Neural cell (in vitro differentiated cells): Measurements from ENCODE around the gene C13orf46. TPM values are rescaled to one million over a fixed set of nuclear protein-coding genes. Genes with fewer than 3 reads are reported as not detected.

ENCODE experiments used
- H2AFZ ChIP-seq: fragments of 200-600, 300-800 bp; sonication (generic), shearing (Covaris generic); 2 replicates; pipeline ENCODE4 v1.6.0; 2014; ENCODE audit warnings: low read depth, mild to moderate bottlenecking, antibody characterized with exemption, low read length, moderate library complexity
- H3F3A ChIP-seq: fragments of 200-600 bp; shearing (Covaris generic); 2 replicates; pipeline ENCODE4 v1.6.1; 2016; ENCODE audit warnings: mild to moderate bottlenecking, moderate library complexity, mixed read lengths, antibody characterized with exemption, low read length; ENCODE audit not compliant: insufficient read depth, poor library complexity, severe bottlenecking
- H3K27ac ChIP-seq: fragments of 200-600, 300-800 bp; sonication (generic), shearing (Covaris generic); 2 replicates; pipeline ENCODE4 v1.5.1; 2014; ENCODE audit warnings: mild to moderate bottlenecking, low read length, moderate library complexity
- H3K27me3 ChIP-seq: fragments of 300-800, 200-600 bp; sonication (generic), shearing (Covaris generic); 2 replicates; pipeline ENCODE4 v1.6.0; 2014; ENCODE audit warnings: mild to moderate bottlenecking, low read depth, low read length, moderate library complexity; ENCODE audit not compliant: insufficient read depth
- H3K36me3 ChIP-seq: fragments of 300-800, 200-600 bp; sonication (generic), shearing (Covaris generic); 2 replicates; pipeline ENCODE4 v1.5.1; 2014; ENCODE audit warnings: mild to moderate bottlenecking, antibody characterized with exemption, low read length, moderate library complexity; ENCODE audit not compliant: insufficient read depth
- H3K4me2 ChIP-seq: fragments of 300-800, 200-600 bp; sonication (generic), shearing (Covaris generic); 2 replicates; pipeline ENCODE4 v1.6.0; 2014; ENCODE audit warnings: mild to moderate bottlenecking, low read length
- H3K4me3 ChIP-seq: fragments of 300-800, 200-600 bp; sonication (generic), shearing (Covaris generic); 2 replicates; pipeline ENCODE4 v1.5.1; 2014; ENCODE audit warnings: mild to moderate bottlenecking, low read length, moderate library complexity
- H3K79me2 ChIP-seq: fragments of 200-600 bp; shearing (Covaris generic); replicated peaks from 2 replicates; pipeline ENCODE4 v1.6.0; 2014; ENCODE audit warnings: mild to moderate bottlenecking, low read length, moderate library complexity; ENCODE audit not compliant: insufficient read depth
- H3K9ac ChIP-seq: fragments of 300-800, 200-600 bp; sonication (generic), shearing (Covaris generic); 2 replicates; pipeline ENCODE4 v1.6.1; 2016; ENCODE audit warnings: mild to moderate bottlenecking, low read length, mixed read lengths
- H3K9me2 ChIP-seq: fragments of 200-600 bp; shearing (Covaris generic); 2 replicates; pipeline ENCODE4 v1.6.1; 2016; ENCODE audit warnings: mild to moderate bottlenecking, low read length, mixed read lengths; ENCODE audit not compliant: insufficient read depth
- H3K9me3 ChIP-seq: fragments of 200-600, 300-800 bp; sonication (generic), shearing (Covaris generic); 2 replicates; pipeline ENCODE4 v1.6.1; 2016; ENCODE audit warnings: mild to moderate bottlenecking, mixed run types, low read length, moderate library complexity, mixed read lengths
- H4K20me1 ChIP-seq: fragments of 200-600 bp; shearing (Covaris generic); 2 replicates; pipeline ENCODE4 v1.6.1; 2016; ENCODE audit warnings: mild to moderate bottlenecking, mixed run types; ENCODE audit not compliant: insufficient read depth
- EP300 ChIP-seq: fragments of 450-650 bp; conservative IDR thresholded peaks from 2 replicates; pipeline ENCODE4 v1.6.1; 2014; ENCODE audit warnings: antibody characterized with exemption, mild to moderate bottlenecking, moderate library complexity; ENCODE audit not compliant: poor library complexity, severe bottlenecking
- EZH2 ChIP-seq: fragments of 200-600, 300-800 bp; shearing (Covaris generic), sonication (generic); IDR thresholded peaks from 2 replicates; pipeline ENCODE4 v1.6.1; 2014; ENCODE audit warnings: antibody characterized with exemption, low read length, borderline replicate concordance, mild to moderate bottlenecking; ENCODE audit not compliant: insufficient read depth, poor library complexity, severe bottlenecking
- MXI1 ChIP-seq: fragments of 450-650 bp; conservative IDR thresholded peaks from 2 replicates; pipeline ENCODE4 v1.6.1; 2014; ENCODE audit warnings: antibody characterized with exemption, mild to moderate bottlenecking; ENCODE audit not compliant: poor library complexity, severe bottlenecking
- POLR2AphosphoS5 ChIP-seq: IDR thresholded peaks from 2 replicates; pipeline ENCODE4 v1.6.1; 2012
- RAD21 ChIP-seq: fragments of 450-650 bp; conservative IDR thresholded peaks from 2 replicates; pipeline ENCODE4 v1.6.1; 2014; ENCODE audit warnings: antibody characterized with exemption, mild to moderate bottlenecking, moderate library complexity
- SMC3 ChIP-seq: fragments of 450-650 bp; conservative IDR thresholded peaks from 2 replicates; pipeline ENCODE4 v1.6.1; 2014; ENCODE audit warnings: antibody characterized with exemption, mild to moderate bottlenecking, moderate library complexity; ENCODE audit not compliant: poor library complexity
- TAF1 ChIP-seq: IDR thresholded peaks from 2 replicates; pipeline ENCODE4 v1.6.1; 2012; ENCODE audit warnings: low read depth
- polyA plus RNA-seq: library from polyadenylated mRNA; depleted of rRNA; stranded (reverse); fragments of >200 nt; gene quantifications from 2 replicates; pipeline ENCODE4 v1.2.3, GENCODE V29; 2014
- TF ChIP-seq, protein P1 (sequence below): IDR thresholded peaks from 2 replicates; pipeline ENCODE4 v1.6.1; 2012; ENCODE audit warnings: borderline replicate concordance
- TF ChIP-seq, protein P2 (sequence below): fragments of 450-650 bp; IDR thresholded peaks from 2 replicates; pipeline ENCODE4 v1.5.1; 2014; ENCODE audit warnings: antibody characterized with exemption, mild to moderate bottlenecking, moderate library complexity; ENCODE audit not compliant: poor library complexity, severe bottlenecking

The C13orf46 gene
- polyA plus RNA-seq, 1 donor from 2014 or later, result not detected

DNA sequence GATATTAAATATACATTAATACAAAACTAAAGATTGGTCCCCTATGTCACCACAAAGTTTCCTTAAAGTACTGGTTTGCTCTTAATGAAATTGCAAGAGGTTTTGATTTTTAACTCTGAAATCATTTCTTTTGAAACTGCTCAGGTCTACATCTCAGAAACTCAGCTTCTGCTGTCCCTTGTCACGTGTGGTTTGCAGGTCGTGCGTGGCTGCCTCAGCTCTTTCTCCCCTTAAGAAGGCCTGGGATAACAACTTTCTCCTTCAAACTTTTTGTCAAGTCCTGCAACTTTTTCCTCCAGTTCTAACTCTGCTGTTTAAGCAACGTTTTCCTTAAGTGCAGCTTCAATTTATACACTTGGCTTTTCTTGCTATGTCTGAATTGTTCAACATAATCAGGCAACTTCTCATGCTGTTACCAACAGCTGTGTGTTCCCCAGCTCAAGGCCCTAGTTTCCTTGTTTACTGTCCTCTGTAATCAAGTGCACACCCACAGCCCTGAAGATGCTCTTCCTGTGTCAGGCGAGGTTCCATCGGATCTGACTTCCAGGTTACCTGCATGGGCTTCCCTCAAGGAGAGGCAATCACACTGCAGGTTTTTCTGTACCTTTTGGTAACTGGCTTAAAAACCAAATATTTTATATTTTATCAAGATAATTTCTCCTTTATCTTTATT, 13.5 kb downstream of the C13orf46 start:
- Histone ChIP-seq H4K20me1 (no peaks in the 10 kb centered on the region), H3K9ac (no peak overlapping the region), H3K27me3 (no peaks in the 10 kb centered on the region), H3F3A (no peaks in the 10 kb centered on the region), H3K4me3 (no peak overlapping the region), H2AFZ (no peak overlapping the region), H3K27ac (no peak overlapping the region), H3K9me3 (no peaks in the 10 kb centered on the region), H3K9me2 (no peaks in the 10 kb centered on the region), H3K4me2 (no peak overlapping the region), H3K79me2 (no peaks in the 10 kb centered on the region), H3K36me3 (no peaks in the 10 kb centered on the region)
- TF ChIP-seq, protein P1, sequence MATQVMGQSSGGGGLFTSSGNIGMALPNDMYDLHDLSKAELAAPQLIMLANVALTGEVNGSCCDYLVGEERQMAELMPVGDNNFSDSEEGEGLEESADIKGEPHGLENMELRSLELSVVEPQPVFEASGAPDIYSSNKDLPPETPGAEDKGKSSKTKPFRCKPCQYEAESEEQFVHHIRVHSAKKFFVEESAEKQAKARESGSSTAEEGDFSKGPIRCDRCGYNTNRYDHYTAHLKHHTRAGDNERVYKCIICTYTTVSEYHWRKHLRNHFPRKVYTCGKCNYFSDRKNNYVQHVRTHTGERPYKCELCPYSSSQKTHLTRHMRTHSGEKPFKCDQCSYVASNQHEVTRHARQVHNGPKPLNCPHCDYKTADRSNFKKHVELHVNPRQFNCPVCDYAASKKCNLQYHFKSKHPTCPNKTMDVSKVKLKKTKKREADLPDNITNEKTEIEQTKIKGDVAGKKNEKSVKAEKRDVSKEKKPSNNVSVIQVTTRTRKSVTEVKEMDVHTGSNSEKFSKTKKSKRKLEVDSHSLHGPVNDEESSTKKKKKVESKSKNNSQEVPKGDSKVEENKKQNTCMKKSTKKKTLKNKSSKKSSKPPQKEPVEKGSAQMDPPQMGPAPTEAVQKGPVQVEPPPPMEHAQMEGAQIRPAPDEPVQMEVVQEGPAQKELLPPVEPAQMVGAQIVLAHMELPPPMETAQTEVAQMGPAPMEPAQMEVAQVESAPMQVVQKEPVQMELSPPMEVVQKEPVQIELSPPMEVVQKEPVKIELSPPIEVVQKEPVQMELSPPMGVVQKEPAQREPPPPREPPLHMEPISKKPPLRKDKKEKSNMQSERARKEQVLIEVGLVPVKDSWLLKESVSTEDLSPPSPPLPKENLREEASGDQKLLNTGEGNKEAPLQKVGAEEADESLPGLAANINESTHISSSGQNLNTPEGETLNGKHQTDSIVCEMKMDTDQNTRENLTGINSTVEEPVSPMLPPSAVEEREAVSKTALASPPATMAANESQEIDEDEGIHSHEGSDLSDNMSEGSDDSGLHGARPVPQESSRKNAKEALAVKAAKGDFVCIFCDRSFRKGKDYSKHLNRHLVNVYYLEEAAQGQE, result no peak
- no peak for TF ChIP-seq POLR2AphosphoS5
- no peak for TF ChIP-seq EZH2
- TF ChIP-seq RAD21, result no peak
- no peak for TF ChIP-seq EP300
- TF ChIP-seq SMC3, result no peak
- TF ChIP-seq TAF1, result no peak
- TF ChIP-seq MXI1, result no peak
- TF ChIP-seq, protein P2, sequence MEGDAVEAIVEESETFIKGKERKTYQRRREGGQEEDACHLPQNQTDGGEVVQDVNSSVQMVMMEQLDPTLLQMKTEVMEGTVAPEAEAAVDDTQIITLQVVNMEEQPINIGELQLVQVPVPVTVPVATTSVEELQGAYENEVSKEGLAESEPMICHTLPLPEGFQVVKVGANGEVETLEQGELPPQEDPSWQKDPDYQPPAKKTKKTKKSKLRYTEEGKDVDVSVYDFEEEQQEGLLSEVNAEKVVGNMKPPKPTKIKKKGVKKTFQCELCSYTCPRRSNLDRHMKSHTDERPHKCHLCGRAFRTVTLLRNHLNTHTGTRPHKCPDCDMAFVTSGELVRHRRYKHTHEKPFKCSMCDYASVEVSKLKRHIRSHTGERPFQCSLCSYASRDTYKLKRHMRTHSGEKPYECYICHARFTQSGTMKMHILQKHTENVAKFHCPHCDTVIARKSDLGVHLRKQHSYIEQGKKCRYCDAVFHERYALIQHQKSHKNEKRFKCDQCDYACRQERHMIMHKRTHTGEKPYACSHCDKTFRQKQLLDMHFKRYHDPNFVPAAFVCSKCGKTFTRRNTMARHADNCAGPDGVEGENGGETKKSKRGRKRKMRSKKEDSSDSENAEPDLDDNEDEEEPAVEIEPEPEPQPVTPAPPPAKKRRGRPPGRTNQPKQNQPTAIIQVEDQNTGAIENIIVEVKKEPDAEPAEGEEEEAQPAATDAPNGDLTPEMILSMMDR, result no peak

DNA sequence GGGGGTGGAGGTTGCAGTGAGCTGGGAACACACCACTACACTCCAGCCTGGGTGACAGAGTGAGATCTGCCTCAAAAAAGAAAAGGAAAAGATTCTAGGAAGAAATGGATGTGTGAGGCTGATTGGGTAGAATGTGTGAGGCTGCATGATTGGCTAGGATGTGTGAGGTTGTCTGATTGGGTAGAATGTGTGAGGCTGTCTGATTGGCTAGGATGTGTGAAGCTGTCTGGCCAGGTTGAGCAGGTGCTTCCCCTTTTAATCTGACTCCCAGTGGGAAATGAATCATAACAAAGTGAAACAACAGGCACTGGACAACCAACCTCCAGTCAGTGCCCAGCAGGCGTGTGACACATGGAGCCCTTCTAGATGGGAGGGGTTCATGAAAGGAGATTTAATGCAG, 14.7 kb downstream of the C13orf46 start:
- Histone ChIP-seq H3K27me3 (no peaks in the 10 kb centered on the region), H3K9me3 (no peaks in the 10 kb centered on the region), H4K20me1 (no peaks in the 10 kb centered on the region), H3K4me2 (no peak overlapping the region), H3K36me3 (no peaks in the 10 kb centered on the region), H3K27ac (no peak overlapping the region), H3F3A (no peaks in the 10 kb centered on the region), H3K9ac (no peak overlapping the region), H3K4me3 (no peak overlapping the region), H3K79me2 (no peaks in the 10 kb centered on the region), H2AFZ (no peak overlapping the region), H3K9me2 (no peaks in the 10 kb centered on the region)
- TF ChIP-seq TAF1, result no peak
- TF ChIP-seq EZH2, result no peak
- no peak for TF ChIP-seq MXI1
- no peak for TF ChIP-seq POLR2AphosphoS5
- no peak for TF ChIP-seq RAD21
